Neural progenitor cell (in vitro differentiated cells): ENCODE data around the gene TBC1D32.

Experiments used
- CTCF ChIP-seq: fragments of 200-600 bp; sonication (generic); IDR thresholded peaks from 2 replicates; pipeline ENCODE4 v1.5.1; 2017; ENCODE audit warnings: antibody characterized with exemption, mild to moderate bottlenecking
- EZH2 ChIP-seq: fragments of 200-600 bp; sonication (generic); IDR thresholded peaks from 2 replicates; pipeline ENCODE4 v1.6.1; 2017; ENCODE audit warnings: antibody characterized with exemption, mild to moderate bottlenecking, moderate library complexity
- EZH2phosphoT487 ChIP-seq: fragments of 200-600 bp; sonication (generic); IDR thresholded peaks from 2 replicates; pipeline ENCODE4 v1.6.1; 2017; ENCODE audit warnings: antibody characterized with exemption

GRCh38 chr6:121383478-121383877 is 49.2 kb upstream of the TBC1D32 start:
- TF ChIP-seq EZH2 (no peak), CTCF (no peak), EZH2phosphoT487 (no peak)
